Dedifferentiated amniotic fluid mesenchymal stem cell (primary cell): Measurements from ENCODE around the gene CLMN.

Experiments
- DNase-seq: peaks from one replicate; pipeline ENCODE4 v3.0.0-alpha.2; 2016; ENCODE audit errors: extremely low spot score

The CLMN gene

DNA sequence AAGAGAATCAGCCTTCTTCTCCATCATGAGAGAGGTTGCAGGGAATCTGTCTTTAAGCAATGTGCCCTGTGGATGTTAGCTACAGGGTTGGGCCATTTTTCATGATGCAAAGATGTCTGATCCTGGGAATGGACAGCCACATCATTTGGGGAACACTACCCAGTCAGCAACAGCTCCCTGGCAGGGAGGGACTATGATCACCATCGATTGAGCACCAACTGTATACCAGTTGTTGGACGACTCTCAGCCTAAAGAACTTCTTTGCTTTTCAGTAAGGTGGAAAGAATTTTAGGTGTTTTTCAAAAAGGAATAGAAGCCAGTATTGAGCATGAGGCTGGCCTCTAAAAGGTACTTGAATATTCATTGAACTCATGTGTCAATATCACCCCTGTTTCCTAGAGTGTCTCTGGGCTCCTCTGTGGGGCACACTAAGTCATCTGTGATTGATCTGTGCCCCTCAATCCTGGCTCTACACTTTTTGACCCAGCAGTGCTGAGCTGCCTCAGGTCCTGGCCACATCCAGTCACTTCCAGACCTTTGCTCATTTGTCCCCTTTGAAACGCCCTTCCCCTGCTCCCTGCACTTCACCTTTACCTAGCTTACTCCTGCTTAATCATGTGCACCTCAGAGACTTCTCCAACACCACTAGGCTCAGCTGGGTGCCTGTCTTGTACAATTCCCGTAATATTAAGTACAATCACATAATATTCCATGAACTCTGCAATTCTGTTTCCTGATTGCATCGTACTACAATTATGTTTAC, 2.2 kb upstream of the CLMN start:
- DNase-seq: no peak

DNA sequence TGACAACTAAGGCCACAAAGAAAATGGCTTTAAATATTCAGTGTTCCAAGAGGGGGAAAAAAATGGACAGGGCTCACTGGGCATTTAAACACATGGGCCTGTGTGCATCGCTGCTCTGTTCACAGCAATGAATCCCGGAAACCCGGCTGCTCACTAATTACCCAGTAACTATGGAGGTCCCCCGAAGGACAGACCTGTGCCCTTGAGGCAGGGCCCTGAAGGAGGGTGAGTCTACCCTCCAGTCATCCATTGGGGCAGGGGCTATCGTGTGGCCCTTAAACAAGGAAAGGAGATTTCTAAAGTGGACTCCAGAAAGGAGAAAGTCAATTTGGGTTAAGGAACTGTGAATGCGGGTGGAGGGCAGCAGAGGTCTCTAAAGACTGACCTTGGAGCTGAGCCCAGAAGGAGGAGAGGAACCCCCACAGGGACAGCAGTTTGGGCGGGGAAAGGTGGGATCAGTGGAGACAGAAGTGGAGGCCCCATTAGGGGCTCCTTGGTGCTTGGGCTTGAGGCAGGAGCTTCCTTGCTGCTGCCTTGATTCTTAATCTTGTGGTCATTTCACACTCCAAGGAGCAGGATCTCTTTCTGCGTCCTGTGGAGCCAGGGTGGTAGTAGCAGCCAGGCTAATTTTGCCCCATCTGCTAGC, 1.4 kb upstream of the CLMN start:
- no peak for DNase-seq

- DNase-seq: no peak
Observed at GRCh38 chr14:95320078-95320895, 579 bp upstream of the CLMN start.

GRCh38 chr14:95318399-95319311, 1.1 kb downstream of the CLMN start:
- no peak for DNase-seq

- DNase-seq: no peak
Observed at GRCh38 chr14:95317817-95318343, 1.8 kb downstream of the CLMN start.

- no peak for DNase-seq
Observed at GRCh38 chr14:95316821-95317220, 2.9 kb downstream of the CLMN start.

DNA sequence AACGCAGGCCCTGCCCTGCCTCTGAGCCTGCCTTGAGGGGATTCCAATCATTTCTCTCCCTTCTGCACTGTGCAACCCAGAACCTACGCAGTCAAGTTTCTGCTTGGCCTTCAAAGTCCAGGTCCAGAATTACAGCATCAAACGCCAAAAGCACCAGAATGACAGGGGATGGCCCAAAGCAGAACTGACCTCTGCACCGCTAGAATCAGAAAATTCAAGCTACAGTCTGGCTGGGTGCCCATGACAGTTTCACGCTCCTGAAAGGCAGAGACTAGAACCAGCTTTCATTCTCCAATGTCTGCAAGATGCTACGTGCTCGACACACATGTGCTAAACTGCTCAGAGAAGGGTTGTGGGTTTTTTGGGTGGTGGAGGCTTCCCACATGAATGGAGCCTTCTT, 4.1 kb downstream of the CLMN start:
- no peak for DNase-seq

DNA sequence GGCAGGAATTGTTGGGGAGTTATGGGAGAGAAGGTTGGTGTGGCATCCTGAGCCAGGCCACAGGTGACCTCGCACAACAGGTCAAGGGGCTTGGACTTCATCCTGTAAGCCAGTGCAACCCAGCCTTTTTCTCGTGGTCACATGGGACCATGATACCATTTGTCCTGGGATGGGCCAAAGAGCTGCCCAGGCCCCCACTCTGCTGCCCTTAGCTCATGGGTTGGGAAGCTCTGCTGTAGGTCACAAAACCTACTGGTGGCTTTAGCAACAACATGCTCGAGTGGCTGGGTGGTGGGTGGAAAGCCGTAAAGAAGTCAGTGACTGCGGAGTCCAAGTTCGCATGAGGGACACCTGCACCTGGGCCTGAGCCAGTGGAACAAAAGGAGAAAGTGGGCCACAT, 4.6 kb downstream of the CLMN start:
- DNase-seq: no peak

GRCh38 chr14:95314609-95315008, 5.1 kb downstream of the CLMN start:
- DNase-seq: no peak

GRCh38 chr14:95313707-95314106, 6.0 kb downstream of the CLMN start:
- no peak for DNase-seq

DNA sequence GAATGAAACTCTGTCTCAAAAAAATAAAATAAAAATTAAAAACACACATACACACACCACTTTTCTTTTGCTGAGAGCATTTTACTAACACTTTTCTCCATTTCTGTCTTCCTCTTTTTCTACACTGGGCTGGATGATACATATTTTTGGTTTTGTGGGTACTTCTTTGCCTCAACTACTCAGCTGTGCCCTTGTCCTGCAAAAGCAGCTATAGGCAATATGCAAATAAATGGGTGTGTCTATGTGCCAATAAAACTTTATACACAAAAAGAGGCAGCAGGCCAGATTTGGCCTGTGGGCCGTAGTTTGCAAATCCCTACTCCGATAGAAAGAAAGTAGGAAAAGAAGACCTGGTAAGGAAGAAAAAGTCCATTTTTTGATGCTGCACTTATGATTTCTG, 6.5 kb downstream of the CLMN start:
- DNase-seq: no peak

GRCh38 chr14:95312311-95312710, 7.4 kb downstream of the CLMN start:
- DNase-seq: no peak

GRCh38 chr14:95311752-95312151, 8.0 kb downstream of the CLMN start:
- DNase-seq: no peak

DNA sequence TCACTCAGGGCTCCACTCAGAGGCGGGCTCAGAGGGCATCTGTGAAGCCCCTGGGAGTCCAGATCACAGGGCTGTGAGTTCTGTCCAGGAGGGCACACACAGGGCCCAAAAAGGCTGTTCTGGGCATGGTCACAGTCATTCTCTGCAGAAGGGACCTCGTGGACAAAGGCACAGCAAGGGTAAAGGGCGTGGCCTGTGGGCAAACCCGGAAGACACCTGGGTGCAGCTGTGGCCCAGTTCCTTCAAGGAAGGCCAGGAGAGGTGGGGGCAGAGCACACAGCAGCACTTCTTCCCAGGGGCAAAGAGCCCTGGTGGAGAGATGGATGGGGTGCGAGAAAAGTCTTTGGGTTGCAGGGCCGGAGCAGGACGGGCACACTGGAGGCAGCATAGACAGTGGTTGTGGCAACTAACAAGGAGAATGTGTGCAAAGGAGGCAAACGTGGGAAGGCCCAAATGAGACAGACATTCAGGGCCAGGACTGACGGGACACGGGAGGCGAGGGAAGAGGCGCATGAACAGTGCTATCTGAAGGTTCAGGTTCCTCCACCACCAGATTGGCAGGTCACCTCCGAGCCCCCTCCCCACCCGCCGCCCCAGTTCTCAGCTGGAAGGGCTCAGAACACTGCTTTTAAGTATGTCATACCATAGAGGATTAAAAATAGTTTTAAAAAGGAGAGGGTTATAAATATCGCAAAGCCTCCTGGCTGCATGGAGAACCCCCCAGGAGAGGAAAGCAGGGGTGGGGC, 8.9 kb downstream of the CLMN start:
- no peak for DNase-seq

DNA sequence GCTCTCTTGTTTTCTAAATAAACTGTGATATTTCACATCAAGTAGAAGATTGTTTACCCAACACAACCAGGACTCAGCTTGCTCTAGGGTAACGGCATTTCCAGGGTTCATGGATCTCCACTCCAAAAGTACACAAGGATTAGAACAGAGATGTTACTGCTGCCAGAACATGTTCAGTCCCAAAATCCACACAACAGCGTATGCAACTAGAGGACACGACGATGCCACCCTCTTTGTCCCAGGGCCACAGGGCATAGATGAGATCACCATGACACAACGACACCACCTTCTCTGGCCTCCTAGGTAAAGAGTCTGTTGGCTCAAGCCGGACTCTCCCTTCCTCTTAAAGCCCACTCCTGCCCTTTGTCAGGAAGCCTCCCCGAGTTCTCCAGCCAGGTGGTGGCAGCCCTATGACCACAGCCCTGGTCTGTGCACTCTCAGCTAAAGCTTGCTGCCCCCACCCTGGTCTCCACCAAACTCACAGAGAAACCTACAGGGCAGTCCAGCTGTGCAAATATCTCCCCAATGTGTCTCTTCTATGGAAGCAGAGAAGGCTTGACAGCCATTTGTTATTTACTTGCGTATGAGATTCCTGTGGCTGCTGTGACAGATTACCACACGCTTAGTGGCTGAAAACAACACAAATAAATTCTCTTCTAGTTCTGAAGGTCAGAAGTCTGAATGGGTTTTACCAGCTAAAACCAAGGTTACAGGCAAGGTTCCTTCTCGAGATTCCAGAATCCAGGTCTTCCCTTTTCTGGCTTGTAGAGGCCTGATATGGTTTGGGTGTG, 10.3 kb downstream of the CLMN start:
- no peak for DNase-seq

GRCh38 chr14:95308073-95308472, 11.6 kb downstream of the CLMN start:
- DNase-seq: no peak

DNA sequence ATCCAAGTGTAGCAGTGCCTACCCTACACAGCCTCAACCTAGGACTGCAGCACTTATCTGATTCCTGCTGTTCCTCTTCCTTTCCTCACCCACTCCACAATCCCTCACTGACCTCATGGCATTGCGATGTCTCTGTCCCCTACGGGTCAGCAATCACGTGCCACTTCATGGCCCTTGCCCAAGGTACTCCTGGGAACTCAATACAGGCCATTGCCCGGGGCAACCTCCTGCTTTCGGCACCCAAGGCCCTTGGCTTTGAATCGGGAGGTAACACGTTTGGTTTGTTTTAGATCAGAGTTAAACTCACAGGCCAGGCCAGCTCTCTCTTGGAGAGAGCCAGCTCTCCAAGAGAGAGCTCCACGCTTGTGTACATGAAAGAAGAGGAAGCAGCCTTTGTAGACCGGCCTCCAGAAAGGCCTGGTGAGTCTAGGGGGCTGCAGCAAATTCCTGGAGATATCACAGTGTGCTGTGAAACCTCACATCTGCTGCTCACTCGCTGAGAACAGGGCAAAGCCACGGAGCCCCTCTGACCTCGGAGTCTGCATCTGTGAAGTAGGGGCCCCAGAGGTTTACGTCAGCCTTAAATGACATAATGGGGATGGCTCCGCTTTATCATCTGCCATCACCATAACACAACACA, 12.2 kb downstream of the CLMN start:
- no peak for DNase-seq

GRCh38 chr14:95305940-95306339, 13.8 kb downstream of the CLMN start:
- DNase-seq: no peak

DNA sequence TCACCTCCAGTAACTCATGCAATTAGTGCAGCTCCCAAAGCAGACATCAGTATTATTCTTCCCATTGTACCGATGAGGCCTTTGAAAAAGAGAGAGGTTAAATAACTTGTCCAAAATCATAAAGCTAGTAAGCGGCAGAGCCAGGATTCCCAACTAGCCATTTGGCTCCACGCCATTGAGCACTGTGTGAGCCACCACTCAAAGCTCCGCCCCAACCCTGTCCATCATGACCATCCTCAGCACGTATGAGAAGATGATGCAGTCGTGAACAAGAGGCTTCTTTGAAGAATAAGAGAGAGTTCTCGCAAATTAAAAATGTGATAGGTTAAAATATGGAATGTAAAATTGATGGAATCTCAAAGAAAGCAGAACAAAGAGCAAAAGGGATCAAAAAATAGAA, 14.6 kb downstream of the CLMN start:
- no peak for DNase-seq
